Measurements from ENCODE around the gene CRABP2. TPM values are rescaled to one million over a fixed set of nuclear protein-coding genes. Genes with fewer than 3 reads are reported as not detected.

Gene CRABP2
- total RNA-seq, 6 experiments from 2014 or later: 0.24 TPM; not detected in 5

DNA sequence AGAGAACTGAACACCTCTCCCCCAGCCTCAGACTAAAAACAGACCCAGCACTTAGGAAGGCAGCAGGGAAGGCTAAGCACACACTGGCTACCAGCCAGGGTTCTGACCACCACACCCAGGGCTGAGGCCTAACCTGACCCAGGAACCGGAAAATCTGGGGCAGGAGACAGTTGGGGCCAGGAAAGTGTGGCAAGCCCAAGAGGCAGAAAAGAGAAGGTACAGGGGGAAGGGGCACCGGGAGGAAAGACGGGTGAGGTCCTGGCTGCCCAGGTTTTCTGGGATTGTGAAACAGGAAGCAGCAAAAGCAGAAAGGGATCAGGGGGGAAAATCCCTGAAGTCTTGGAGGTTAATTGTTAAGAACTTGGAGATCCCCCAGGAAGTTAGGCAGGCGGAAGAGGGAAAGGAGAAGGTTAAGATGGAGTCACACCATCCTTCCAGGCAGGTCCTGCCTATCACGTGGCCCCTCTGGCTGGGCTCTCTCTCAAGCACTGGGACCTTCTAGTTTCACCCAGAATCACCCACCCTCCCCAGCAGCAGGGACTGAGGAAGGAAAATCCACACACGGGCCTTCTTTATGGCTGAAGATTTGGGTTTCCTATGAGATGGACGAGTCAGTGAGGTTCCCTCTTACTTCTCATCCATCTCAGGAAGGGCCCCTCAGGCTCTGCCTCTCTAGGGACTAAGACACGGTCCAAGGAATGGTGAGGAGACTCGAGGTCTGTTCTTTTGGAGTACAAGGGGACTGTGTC lies 43.5 kb upstream of the CRABP2 start:
- Histone ChIP-seq H3K4me1 (peaks cover 0 to 47% (median 24%) of the 10 kb centered on the region in 4 donors), H3K27me3 (no peaks in the 10 kb centered on the region), H3K36me3 (peaks cover 0 to 12% (median 1%) of the 10 kb centered on the region in 4 donors), H3K27ac (peak overlapping the region; percentile 96 to 97 (median 97)), H3K9me3 (no peaks in the 10 kb centered on the region), H3K4me3 (peak overlapping the region; percentile 73 to 89 (median 78))
- TF ChIP-seq, protein P1, sequence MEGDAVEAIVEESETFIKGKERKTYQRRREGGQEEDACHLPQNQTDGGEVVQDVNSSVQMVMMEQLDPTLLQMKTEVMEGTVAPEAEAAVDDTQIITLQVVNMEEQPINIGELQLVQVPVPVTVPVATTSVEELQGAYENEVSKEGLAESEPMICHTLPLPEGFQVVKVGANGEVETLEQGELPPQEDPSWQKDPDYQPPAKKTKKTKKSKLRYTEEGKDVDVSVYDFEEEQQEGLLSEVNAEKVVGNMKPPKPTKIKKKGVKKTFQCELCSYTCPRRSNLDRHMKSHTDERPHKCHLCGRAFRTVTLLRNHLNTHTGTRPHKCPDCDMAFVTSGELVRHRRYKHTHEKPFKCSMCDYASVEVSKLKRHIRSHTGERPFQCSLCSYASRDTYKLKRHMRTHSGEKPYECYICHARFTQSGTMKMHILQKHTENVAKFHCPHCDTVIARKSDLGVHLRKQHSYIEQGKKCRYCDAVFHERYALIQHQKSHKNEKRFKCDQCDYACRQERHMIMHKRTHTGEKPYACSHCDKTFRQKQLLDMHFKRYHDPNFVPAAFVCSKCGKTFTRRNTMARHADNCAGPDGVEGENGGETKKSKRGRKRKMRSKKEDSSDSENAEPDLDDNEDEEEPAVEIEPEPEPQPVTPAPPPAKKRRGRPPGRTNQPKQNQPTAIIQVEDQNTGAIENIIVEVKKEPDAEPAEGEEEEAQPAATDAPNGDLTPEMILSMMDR (IDR thresholded peaks at IDR 0.05): no peak
- TF ChIP-seq POLR2A (IDR thresholded peaks at IDR 0.05): peak; percentile 49
- DNase-seq: peak; percentile 57 to 75 (median 73)
- peak in 3 of 4 donors; percentile 0 to 3 (median 2) for ATAC-seq
- WGBS (ENCODE audit: insufficient coverage, low coverage, low lambda C conversion rate, missing lambda C conversion rate): 3% methylated on average over 9 of the region's 9 CpGs
- intact Hi-C loops (cut with DNase I): no loop called here

DNA sequence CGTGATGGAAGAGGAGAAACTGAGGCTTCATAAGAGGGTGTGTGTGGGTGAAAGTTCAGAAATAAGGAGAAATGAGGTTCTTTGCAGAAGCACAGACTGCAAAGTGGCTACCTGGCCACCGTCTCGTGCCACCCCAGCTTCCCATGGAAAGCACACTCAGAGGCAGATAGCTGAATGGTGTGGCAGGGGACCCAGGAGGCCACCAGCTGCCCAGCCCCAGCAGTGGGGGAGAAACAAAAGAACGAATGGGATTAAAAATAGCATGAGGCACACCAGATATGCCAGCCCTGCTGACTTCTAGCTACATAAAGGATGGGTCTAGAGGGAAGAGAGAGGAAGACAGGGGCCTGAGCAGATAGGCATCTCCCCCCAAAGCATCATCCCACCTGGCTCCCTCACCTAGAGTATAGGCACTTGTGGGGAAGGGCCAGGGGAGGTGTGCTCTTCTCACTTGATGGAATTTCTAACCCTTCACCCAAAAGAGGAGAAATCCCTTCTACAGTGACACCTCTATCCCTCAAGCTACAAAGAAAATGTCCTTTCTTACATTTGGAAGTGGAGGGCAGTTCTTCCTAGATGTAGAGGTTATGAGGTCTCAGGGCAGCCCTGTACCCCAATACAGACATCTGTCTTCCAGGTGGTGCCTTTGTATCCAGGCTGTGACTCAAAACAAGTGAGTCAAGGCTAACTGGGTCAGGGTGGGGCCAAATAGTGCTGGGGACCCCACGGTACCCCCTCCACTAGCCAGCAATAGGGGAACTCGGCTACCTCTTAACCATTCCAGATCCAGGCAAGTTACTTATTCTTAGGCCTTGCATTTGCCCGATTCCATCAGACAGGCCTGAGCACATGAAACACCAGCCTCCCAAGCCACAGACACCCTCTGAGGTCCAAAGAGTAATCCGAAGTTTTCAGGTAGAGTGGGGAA lies 42.6 kb upstream of the CRABP2 start:
- intact Hi-C loops (cut with DNase I): no loop called here
- Histone ChIP-seq H3K27me3 (no peaks in the 10 kb centered on the region), H3K4me1 (peaks cover 0 to 41% (median 21%) of the 10 kb centered on the region in 4 donors), H3K27ac (peak overlapping the region; percentile 96 to 97 (median 97)), H3K9me3 (no peaks in the 10 kb centered on the region), H3K4me3 (peak overlapping the region; percentile 73 to 89 (median 78)), H3K36me3 (peaks cover 0 to 21% (median 5%) of the 10 kb centered on the region in 4 donors)
- DNase-seq (no peak), ATAC-seq (no peak)
- TF ChIP-seq, protein P1 (IDR thresholded peaks at IDR 0.05): no peak
- TF ChIP-seq POLR2A (IDR thresholded peaks at IDR 0.05): no peak
- WGBS (ENCODE audit: insufficient coverage, low coverage, low lambda C conversion rate, missing lambda C conversion rate): 0% methylated on average over 6 of the region's 8 CpGs

GRCh38 chr1:156746728-156747631 lies 41.6 kb upstream of the CRABP2 start:
- ATAC-seq (peak; percentile 56 to 70 (median 60)), DNase-seq (peak; percentile 91 to 96 (median 95))
- Histone ChIP-seq H3K36me3 (peaks cover 0 to 30% (median 7%) of the 10 kb centered on the region in 4 donors), H3K27ac (peak overlapping the region; percentile 96 to 98 (median 97)), H3K27me3 (no peaks in the 10 kb centered on the region), H3K4me3 (peak overlapping the region; percentile 73 to 89 (median 78)), H3K4me1 (peaks cover 0 to 34% (median 18%) of the 10 kb centered on the region in 4 donors), H3K9me3 (no peaks in the 10 kb centered on the region)
- intact Hi-C loops (cut with DNase I): no loop called here
- TF ChIP-seq POLR2A (IDR thresholded peaks at IDR 0.05): peak; percentile 57
- TF ChIP-seq, protein P1 (IDR thresholded peaks at IDR 0.05): peak in 1 of 4 donors; percentile 7
- WGBS (ENCODE audit: insufficient coverage, low coverage, low lambda C conversion rate, missing lambda C conversion rate): 1% methylated on average over 15 of the region's 29 CpGs

DNA sequence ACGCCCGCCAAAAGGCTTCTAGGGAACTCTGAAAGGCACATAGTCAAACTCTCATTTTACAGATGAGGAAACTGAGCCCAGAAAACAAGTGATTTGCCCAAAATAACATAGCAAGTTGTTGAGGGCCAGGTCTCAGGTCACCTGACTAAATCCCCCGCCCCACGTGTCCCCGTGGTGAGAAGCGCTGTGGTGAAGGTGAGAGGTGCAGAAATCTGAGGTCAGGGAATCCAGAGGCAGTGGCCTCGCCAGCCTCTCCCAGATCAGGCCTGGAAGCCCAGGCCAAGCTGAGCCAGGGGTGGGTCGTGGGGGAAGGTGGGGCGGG lies 41.0 kb upstream of the CRABP2 start:
- Histone ChIP-seq H3K36me3 (peaks cover 0 to 30% (median 7%) of the 10 kb centered on the region in 4 donors), H3K4me3 (peak overlapping the region; percentile 60 to 89 (median 78)), H3K27ac (peak overlapping the region; percentile 96 to 98 (median 97)), H3K4me1 (peaks cover 0 to 38% (median 18%) of the 10 kb centered on the region in 4 donors), H3K9me3 (no peaks in the 10 kb centered on the region), H3K27me3 (no peaks in the 10 kb centered on the region)
- intact Hi-C loops (cut with DNase I): no loop called here
- ATAC-seq: no peak
- no peak for DNase-seq
- WGBS (ENCODE audit: insufficient coverage, low coverage, low lambda C conversion rate, missing lambda C conversion rate): 15% methylated on average over 5 of the region's 9 CpGs
- no peak for TF ChIP-seq POLR2A (IDR thresholded peaks at IDR 0.05)
- TF ChIP-seq, protein P1 (IDR thresholded peaks at IDR 0.05): no peak
